ELR (cell line): ENCODE measurements around the gene TMEM95.

Experiments used
- DNase-seq: peaks from one replicate; pipeline ENCODE4 v3.0.0-alpha.2; 2015; ENCODE audit warnings: low read depth

The TMEM95 gene

DNA sequence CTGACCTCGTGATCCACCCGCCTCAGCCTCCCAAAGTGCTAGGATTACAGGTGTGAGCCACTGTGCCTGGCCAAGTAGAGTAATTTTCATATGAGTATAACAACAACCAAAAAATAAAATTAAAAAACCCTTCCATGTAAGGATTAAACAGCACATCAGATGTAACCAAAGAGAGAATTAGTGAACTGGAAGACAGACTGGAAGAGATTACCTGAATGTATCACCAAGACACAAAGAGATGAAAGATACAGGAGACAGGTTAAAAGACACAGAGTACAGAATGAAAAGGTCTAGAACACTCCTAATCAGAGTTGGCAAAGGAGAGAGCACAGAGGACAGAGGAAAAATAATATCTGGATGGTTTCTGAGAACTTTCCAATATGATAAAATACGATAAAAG lies 24.2 kb downstream of the TMEM95 start:
- no peak for DNase-seq

GRCh38 chr17:7380321-7380720 lies 25.4 kb downstream of the TMEM95 start:
- DNase-seq = peak; percentile 27

DNA sequence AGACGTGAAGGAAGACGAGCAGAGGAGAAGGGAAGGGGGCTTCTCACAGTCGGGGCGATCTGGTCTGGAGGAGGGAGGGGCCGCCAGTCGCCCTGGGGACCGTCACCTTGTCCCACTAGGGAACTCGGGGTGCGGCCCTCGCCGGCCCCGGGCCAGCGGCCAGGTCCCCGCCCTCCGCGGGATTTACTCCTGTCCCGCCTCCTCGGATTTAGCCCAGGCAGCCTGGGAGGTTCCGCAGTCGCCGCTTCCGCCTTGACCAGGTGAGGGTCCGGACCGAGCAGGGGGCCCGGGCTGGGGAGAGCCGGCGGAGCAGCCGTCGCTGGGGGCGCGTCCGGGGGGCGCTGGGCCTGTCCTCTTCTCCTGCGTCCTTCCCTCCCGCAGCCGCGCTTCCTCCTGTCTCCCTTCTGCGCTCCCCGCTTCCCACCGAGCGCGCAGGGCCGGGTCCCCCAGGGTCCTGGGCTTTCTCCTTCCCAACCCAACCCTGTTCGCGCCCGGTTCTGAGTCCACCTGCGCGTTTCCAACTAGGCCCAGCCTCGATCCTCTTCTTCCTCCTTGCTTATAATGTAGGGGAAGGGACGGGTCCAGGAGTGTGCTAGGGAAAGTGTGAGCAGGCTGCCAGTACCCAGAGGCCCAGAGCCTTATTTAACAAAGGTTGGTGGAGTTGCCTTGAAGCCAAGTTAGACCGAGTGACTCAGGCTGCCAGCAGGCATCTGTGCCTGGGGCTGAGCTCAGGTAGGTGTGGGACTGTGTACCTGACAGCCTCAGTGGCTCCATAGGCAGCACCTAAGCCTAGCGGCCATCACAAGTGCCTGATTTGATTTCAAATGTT lies 26.1 kb downstream of the TMEM95 start, which contains the start of gene TNK1:
TNK1 (plus strand) TSS at position 235 of the 829 bp plus-strand sequence. CDS start 1,838 bp downstream, outside the sequence.
- peak; percentile 20 for DNase-seq

DNA sequence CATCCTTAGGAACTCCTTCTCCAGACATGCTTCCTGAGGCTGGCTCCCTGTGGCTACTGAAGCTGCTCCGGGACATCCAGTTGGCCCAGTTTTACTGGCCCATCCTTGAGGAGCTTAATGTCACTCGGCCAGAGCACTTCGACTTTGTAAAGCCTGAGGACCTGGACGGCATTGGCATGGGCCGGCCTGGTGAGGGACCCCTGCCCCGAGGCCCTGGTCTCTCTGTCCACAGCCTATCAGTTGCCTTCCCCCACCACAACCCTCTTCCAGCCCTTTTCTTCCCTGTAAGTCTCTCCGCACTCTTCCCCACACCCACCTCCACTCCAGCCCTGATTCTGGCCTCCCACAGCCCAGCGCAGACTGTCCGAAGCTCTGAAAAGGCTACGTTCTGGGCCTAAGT lies 27.9 kb downstream of the TMEM95 start:
- no peak for DNase-seq

DNA sequence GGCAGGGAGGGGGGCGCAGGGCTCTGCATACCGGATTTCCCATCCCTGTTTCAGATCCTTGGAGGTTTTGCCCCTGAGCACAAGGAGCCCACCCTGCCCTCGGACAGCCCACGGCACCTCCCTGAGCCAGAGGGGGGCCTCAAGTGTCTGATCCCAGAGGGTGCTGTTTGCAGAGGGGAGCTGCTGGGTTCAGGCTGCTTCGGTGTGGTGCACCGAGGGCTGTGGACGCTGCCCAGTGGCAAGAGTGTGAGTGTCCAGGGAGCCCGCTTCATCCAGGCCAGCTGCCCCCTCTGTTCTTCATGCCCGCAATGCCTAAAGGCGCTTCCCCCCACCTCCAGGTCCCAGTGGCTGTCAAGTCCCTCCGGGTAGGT lies 28.4 kb downstream of the TMEM95 start:
- no peak for DNase-seq

DNA sequence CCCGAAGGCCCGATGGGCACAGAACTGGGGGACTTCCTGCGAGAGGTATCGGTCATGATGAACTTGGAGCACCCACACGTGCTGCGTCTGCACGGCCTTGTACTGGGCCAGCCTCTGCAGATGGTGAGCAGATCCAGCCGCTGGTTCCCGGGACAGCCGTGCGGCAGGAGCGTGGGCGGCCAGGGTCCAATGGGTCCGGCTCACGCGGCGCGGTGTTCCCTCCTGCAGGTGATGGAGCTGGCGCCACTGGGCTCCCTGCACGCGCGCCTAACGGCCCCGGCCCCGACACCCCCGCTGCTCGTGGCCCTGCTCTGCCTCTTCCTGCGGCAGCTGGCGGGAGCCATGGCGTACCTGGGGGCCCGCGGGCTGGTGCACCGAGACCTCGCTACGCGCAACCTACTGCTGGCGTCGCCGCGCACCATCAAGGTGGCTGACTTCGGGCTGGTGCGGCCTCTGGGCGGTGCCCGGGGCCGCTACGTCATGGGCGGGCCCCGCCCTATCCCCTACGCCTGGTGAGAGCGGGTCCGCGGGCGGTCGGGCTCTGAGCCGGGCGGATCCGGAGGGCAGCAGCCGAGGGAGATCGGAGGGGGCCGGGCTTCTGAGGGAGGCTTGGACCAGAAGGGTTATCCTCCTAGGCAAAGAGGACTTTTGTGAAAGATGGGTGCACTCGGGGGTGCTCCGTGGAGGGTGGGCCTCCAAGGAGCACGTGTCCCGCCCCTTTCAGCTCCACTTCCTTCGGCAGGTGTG lies 29.0 kb downstream of the TMEM95 start:
- DNase-seq = peak; percentile 24

GRCh38 chr17:7384489-7385081 lies 29.6 kb downstream of the TMEM95 start:
- no peak for DNase-seq

GRCh38 chr17:7388856-7389255 lies 33.9 kb downstream of the TMEM95 start:
- no peak for DNase-seq

GRCh38 chr17:7389924-7390910 lies 35.3 kb downstream of the TMEM95 start:
- DNase-seq = no peak

DNA sequence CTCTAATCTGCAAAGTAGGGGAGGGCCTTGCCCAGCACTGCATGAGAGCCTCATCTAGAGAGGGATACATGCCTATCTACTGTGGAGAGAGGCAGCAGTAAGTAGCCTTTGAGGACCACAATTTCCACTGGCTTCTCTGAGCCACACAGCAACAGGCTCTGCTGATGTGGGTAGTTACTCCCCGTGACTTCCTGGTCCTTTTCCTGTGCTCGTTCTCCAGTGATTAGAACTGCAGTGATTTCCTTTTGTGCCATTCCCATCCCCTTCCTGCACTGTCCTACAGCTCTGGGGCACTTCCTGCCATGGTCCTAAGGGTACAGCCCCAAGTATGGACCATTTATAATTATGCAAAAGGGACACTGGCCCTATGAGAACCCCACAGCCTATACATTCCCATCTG lies 36.4 kb downstream of the TMEM95 start:
- DNase-seq = no peak

DNA sequence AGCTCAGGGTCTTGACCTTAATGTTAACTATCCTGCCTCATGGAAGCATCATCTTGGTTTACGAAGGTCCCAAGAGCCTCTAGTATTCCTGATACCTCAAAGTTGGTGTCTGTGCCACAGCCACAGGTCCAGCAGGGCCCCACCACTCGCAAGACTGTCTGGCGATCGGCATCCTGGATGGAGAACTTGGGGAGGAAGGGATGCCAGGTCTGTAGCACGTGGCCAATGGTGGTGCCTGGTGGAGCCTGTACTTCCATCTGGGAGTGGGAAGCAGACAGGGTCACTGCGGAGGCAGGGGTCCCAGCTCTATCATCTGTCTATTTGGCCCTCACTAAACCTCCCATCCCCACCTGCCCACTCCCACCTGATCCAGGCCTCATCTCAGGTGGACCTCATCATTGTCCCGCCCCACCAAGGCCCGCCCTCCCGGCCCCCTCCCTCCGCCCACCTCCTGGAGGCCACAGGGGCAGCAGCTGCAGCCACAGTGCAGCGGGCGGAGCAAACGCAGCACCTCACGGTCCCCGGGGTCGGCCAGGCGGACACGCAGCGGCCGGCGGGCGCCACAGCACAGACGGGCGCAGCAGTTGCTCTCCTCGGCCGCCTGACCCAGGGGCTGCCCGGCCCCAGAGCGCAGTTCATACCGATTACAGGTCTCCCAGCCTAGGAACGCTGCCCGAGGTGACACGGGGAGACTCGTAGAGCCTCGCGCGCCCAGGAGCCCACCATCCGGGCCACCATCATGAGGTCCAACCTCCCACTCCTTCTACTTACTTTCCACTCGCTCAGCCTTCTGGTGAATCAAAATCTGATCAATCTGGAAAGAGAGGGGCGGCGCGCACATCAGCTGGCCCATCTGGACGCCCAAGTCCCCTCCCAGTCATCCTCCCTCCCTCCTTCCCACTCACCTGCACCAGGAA lies 38.0 kb downstream of the TMEM95 start:
- no peak for DNase-seq

GRCh38 chr17:7393613-7394451 lies 38.9 kb downstream of the TMEM95 start:
- peak; percentile 43 for DNase-seq

- DNase-seq = peak; percentile 87
Measured at GRCh38 chr17:7394452-7395191, 39.7 kb downstream of the TMEM95 start, which contains the start of gene PLSCR3. PLSCR3 (minus strand) TSS chr17:7394525; CDS start chr17:7394110, 415 bp downstream.

- no peak for DNase-seq
Measured at GRCh38 chr17:7396147-7396546, 41.2 kb downstream of the TMEM95 start.

GRCh38 chr17:7398612-7399011 lies 43.7 kb downstream of the TMEM95 start:
- DNase-seq = no peak

DNA sequence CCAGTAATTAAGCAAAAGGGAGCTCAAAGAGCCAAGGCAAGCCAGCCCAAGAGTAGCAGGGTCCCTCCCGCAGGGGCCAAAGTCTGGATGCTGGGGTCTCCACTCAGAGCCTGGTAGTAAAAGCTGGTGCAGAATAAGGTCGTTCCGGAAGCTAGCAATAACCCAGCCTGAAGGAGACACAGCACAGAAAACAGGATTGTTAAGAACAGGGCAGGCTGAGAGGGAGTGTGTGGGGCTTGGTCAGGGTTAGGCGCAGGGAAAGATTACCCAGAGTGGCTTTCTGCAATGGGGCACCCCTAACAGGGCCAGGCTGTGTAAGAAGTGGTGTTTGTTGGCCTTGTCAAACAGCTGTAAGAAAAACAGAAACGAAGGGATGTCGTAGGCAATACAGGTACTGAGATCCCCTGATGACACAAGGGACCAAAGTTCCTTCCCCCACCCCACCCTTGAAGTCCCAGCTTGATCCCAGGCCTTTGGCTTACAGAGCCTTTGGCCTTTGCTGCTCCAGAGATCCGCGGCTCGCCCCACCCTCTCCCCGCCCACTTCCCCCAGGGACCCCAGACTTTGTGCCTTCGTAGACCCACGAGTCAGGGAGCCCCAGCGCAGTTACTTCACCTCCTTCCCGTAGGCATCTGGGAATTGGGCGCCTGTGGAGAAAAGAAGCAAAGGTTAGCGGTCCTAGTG lies 48.2 kb downstream of the TMEM95 start:
- no peak for DNase-seq

DNA sequence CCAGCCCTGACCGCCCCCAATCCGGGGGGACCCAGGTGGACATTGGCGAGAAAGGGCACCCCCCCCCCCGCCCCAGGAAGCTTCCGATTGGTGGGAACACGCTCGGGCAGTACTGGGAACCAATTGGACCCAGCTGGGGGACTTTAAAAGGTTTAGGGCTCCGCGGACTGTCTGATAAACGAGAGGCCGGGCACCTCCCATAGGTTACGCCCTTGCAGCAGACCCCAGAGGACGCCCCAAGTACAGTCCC lies 48.7 kb downstream of the TMEM95 start:
- peak; percentile 87 for DNase-seq

DNA sequence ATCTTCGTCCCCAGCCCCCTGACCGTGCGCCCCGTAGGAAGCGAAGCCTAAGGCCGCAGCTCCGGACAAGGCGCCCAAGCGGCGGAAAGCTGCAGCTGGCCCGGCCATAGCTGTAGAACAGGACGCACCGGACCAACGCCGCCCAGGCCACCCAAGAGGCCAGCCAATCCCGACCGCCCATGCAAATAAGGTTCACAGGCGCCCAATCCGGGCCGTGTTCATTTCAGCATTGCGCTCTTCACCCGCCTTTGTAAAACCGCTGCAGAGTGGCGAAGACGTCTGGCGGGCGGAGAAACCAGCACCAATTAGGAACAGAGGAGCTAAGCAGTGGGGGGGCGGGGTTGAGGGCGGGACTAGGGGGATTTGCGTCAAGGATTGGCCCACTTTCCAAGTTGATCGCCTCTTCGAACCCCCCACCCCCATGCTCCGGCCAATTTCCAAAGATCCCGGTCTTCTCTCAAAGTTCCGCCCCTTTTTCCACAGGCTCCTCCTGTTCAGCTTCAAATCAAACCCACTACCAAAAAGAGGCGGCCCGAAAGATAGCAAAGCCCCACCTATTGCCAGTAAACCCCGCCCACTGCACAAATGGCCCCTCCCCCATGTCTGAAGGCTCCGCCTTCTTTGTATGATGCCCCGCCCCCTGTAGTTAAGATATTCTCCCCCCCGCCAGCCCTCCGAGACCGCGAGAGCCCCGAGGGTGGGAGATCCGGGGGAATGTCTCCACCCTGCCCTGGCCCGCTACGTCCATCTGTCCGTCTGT lies 49.2 kb downstream of the TMEM95 start, which contains the start of gene TMEM256:
TMEM256 (minus strand) TSS at position 121 of the 760 bp plus-strand sequence; CDS start at position 108, 13 bp downstream.
- peak; percentile 100 for DNase-seq
